Calu3 (cell line): ENCODE results near the gene TMEM52. TPM values are rescaled to one million over a fixed set of nuclear protein-coding genes. Genes with fewer than 3 reads are reported as not detected.

Experiments
- BruUV-seq: library from RNA; stranded (reverse); fragments of 400-500 nt; replicated peaks from 2 replicates; lab custom pipeline; 2021; lab: Mats Ljungman, UMichigan
- CTCF ChIA-PET: fragments of 300-600 bp; sonication (Branson Sonifier 250); formaldehyde crosslinking; loops from one replicate; lab custom pipeline; 2022; ENCODE audit warnings: antibody characterized with exemption; lab: Charles Lee
- DNase-seq: peaks from one replicate; pipeline ENCODE4 v3.0.0; 2022
- H3K27ac Mint-ChIP-seq: one replicate; pipeline ENCODE4 v1.8.0; 2022; ENCODE audit warnings: mixed read lengths; ENCODE audit not compliant: unreplicated experiment
- H3K27me3 Mint-ChIP-seq: one replicate; pipeline ENCODE4 v1.8.0; 2022; ENCODE audit warnings: mixed read lengths; ENCODE audit not compliant: unreplicated experiment
- H3K36me3 Mint-ChIP-seq: one replicate; pipeline ENCODE4 v1.8.0; 2022; ENCODE audit warnings: mild to moderate bottlenecking, moderate library complexity, mixed read lengths; ENCODE audit not compliant: insufficient read depth, unreplicated experiment
- H3K4me1 Mint-ChIP-seq: one replicate; pipeline ENCODE4 v1.8.0; 2022; ENCODE audit warnings: mild to moderate bottlenecking, low read depth, mixed read lengths; ENCODE audit not compliant: unreplicated experiment
- H3K4me3 Mint-ChIP-seq: one replicate; pipeline ENCODE4 v1.8.0; 2022; ENCODE audit warnings: mild to moderate bottlenecking, low read depth, moderate library complexity, mixed read lengths; ENCODE audit not compliant: unreplicated experiment
- H3K9me3 Mint-ChIP-seq: one replicate; pipeline ENCODE4 v1.8.0; 2022; ENCODE audit warnings: low read depth, mixed read lengths; ENCODE audit not compliant: unreplicated experiment
- CTCF ChIP-seq: fragments of 200-600 bp; IDR thresholded peaks from one replicate; pipeline ENCODE4 v1.8.0; 2022; ENCODE audit warnings: antibody characterized with exemption; ENCODE audit not compliant: unreplicated experiment
- intact Hi-C: fragments of 100-400 bp; cut with micrococcal nuclease; formaldehyde crosslinking; loops from one replicate; pipeline ENCODE4 v1.10.0; 2022; ENCODE audit not compliant: unreplicated experiment
- total RNA-seq: library from RNA; stranded (reverse); gene quantifications from 2 replicates; pipeline ENCODE4 v1.2.3, GENCODE V29; 2022

TMEM52 gene
- total RNA-seq, 1 experiment from 2014 or later: 1.1 TPM

DNA sequence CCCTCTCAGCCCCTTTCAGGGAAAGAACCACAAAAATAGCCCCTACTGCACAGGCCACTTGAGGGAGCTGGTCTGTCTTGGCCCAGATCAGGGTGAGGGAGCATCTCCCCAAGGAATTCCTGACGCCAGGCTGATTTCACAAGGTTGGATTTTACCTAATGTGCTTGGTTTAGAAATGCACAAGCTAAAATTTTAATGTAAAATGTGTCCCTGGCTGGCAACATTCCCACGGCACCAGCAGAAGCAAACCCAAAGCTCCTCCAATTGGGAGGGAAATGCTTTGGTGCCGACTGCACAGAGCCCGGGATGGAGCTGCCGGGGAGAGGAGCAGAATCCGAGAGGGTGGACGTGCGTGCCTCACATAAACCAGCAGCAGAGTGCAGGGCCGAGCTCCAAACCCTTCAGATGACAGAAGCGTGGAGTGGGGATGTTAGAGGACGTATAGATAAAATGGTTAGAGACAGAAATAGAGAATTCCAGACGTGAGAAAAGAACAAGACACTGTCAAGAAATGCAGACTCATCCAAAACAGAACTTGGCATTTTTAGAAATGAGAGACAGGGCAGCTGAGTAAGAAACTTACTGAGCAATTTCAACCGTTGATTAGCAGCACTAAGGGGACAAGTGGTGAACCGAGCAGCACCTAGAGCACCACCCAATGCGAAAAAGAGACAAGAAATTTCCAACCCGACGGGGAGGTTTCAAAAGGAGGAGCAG, 41.6 kb upstream of the TMEM52 start:
- no peaks in the 10 kb centered on the region for H3K9me3 Mint-ChIP-seq
- CTCF ChIA-PET: interaction anchor here (1.2 to 5.0 kb wide), 2 partner anchors 79 to 83 kb away, joined by 3 to 22 read pairs; no protein-coding TSS in a partner anchor

GRCh38 chr1:1959840-1960479, 40.9 kb upstream of the TMEM52 start:
- peak overlapping the region; percentile 40 for H3K4me3 Mint-ChIP-seq
- no peaks in the 10 kb centered on the region for H3K9me3 Mint-ChIP-seq
- H3K4me1 Mint-ChIP-seq: peaks cover 10% of the 10 kb centered on the region
- no peaks in the 10 kb centered on the region for H3K36me3 Mint-ChIP-seq
- peaks cover 57% of the 10 kb centered on the region for H3K27me3 Mint-ChIP-seq
- DNase-seq: peak; percentile 90
- TF ChIP-seq CTCF: peak; percentile 86
- CTCF ChIA-PET: interaction anchor here (0.6 to 5.0 kb wide), 2 partner anchors 15 to 84 kb away, joined by 6 to 22 read pairs; no protein-coding TSS in a partner anchor
- intact Hi-C loops: loop anchor here (5.0 kb wide), 1 partner anchor 87 kb away; no protein-coding TSS in a partner anchor
- BruUV-seq: no TSS peak
- H3K27ac Mint-ChIP-seq: no peak overlapping the region

More for the DNA sequence above, 41.6 kb upstream of the TMEM52 start:
- Mint-ChIP-seq H3K27me3 (peaks cover 53% of the 10 kb centered on the region), H3K36me3 (no peaks in the 10 kb centered on the region), H3K4me3 (peak overlapping the region; percentile 40), H3K27ac (no peak overlapping the region), H3K4me1 (peaks cover 10% of the 10 kb centered on the region)
- TF ChIP-seq CTCF: no peak
- no TSS peak for BruUV-seq
- intact Hi-C loops: loop anchor here (5.0 kb wide), 1 partner anchor 87 kb away; no protein-coding TSS in a partner anchor
- DNase-seq: no peak

DNA sequence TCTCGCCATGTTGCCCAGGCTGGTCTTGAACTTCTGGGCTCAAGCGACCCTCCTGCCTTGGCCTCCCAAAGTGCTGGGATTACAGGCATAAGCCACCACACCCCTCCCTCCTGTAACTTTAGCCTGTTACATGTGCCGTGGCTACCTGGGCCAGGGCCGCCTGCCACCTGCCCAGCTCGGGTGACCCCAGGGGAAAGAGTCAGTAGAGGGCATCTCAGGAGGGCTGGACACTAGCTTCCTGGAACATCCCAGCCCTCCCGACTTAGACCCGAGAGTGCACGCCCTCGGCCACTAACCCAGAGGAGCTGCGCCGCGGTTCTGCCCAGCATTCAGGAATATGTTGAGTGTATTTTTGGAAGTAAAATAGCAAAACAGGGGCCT, 40.4 kb upstream of the TMEM52 start:
- TF ChIP-seq CTCF: no peak
- Mint-ChIP-seq H3K27ac (no peak overlapping the region), H3K4me3 (peak overlapping the region; percentile 40), H3K4me1 (peaks cover 10% of the 10 kb centered on the region), H3K36me3 (no peaks in the 10 kb centered on the region), H3K27me3 (peaks cover 62% of the 10 kb centered on the region), H3K9me3 (no peaks in the 10 kb centered on the region)
- no TSS peak for BruUV-seq
- no peak for DNase-seq
- intact Hi-C loops: no loop called here
- CTCF ChIA-PET: interaction anchor here (0.6 to 5.0 kb wide), 2 partner anchors 14 to 84 kb away, joined by 6 to 22 read pairs; no protein-coding TSS in a partner anchor

DNA sequence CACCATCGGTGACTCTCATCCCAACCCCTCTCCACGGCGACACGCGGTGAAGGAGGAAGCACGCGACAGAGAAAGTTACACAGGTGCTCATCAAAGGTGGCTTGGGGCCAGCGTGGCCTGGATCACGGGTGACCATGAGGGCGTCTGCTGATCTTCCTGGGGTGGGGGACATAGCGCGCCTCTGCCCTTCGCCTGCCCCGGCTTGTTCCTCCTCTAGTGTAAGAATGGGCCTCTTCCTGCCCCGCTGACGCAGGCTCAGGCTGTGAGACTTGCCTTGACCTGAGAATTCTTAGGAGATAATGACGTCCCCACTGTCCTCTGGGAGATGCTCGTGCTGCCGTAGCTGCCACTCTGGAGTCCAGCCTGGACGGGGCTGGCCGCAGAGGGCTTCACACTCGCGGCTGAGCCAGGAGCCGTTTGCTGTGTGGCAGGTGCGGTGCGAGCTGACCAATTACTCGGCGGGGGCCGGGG, 39.0 kb upstream of the TMEM52 start:
- no peak for DNase-seq
- peaks cover 10% of the 10 kb centered on the region for H3K4me1 Mint-ChIP-seq
- no peaks in the 10 kb centered on the region for H3K36me3 Mint-ChIP-seq
- TF ChIP-seq CTCF: no peak
- CTCF ChIA-PET: interaction anchor here (5.0 kb wide), 1 partner anchor 86 kb away, joined by 22 read pairs; no protein-coding TSS in a partner anchor
- no peak overlapping the region for H3K27ac Mint-ChIP-seq
- no TSS peak for BruUV-seq
- intact Hi-C loops: no loop called here
- no peak overlapping the region for H3K4me3 Mint-ChIP-seq
- H3K27me3 Mint-ChIP-seq: peaks cover 74% of the 10 kb centered on the region
- no peaks in the 10 kb centered on the region for H3K9me3 Mint-ChIP-seq
